Central memory CD4-positive, alpha-beta T cell (primary cell): ENCODE data around the gene GRK4.
"Not testable (repeated sequence)": the region's sequence is repeated elsewhere in the genome, so short reads cannot be mapped to it uniquely, and the experiment has no call there.

Experiments
- DNase-seq: peaks from one replicate; pipeline ENCODE4 v3.0.0; 2022
- total RNA-seq, 3 experiments: gene quantifications; one replicate each; lab custom pipeline; 2026; lab: John Stamatoyannopoulos, UW

GRK4 gene
- total RNA-seq, result 3.5 to 5.4 (median 3.5) reads per million in 3 experiments

- DNase-seq, result peak; percentile 97
Observed at GRCh38 chr4:2963175-2963965, at the start of gene GRK4, which contains the start of gene NOP14. Gene GRK4, plus strand, starts transcription at chr4:2963571. Its CDS starts 500 bp downstream, at chr4:2964071. Gene NOP14, minus strand, starts transcription at chr4:2963406. Its CDS starts 87 bp downstream, at chr4:2963319.

GRCh38 chr4:2914256-2915126 lies 48.9 kb upstream of the GRK4 start:
- no peak for DNase-seq

DNA sequence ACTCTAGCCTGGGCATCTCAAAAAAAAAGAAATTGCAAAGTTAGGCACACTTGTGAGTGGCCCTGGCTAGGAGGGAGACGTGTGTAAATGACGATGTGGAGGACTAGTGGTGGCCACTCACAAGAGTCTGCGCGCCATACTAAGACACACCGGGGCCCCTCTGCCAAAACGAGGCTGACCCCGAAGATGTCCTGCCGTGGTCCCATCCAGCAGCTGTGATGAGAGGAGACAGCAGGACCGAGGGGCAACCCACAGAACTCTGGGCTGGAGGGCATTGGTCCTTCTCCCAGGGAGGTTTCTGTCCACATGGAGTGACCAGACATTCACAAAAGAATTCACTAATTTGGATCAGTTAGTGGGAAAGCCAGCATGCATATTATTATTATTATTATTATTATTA lies 47.6 kb upstream of the GRK4 start:
- DNase-seq, result no peak

DNA sequence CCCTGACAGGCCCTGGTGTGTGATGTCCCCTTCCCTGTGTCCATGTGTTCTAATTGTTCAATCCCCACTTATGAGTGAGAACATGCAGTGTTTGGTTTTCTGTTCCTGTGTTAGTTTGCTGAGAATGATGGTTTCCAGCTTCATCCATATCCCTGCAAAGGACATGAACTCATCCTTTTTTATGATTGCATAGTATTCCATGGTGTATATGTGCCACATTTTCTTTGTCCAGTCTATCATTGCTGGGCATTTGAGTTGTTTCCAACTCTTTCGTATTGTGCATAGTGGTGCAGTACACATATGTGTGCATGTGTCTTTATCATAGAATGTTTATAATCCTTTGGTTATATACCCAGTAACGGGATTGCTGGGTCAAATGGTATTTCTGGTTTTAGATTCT lies 46.7 kb upstream of the GRK4 start:
- not testable (repeated sequence) for DNase-seq

DNA sequence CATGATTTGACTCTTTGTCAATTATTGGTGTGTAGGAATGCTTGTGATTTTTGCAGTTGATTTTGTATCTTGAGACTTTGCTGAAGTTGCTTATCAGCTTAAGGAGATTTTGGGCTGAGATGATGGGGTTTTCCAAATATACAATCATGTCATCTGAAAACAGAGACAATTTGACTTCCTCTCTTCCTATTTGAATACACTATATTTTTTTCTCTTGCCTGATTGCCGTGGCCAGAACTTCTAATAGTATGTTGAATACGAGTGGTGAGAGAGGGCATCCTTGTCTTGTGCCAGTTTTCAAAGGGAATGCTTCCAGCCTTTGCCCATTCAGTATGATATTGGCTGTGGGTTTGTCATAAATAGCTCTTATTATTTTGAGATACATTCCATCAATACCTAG lies 45.1 kb upstream of the GRK4 start:
- not testable (repeated sequence) for DNase-seq

DNA sequence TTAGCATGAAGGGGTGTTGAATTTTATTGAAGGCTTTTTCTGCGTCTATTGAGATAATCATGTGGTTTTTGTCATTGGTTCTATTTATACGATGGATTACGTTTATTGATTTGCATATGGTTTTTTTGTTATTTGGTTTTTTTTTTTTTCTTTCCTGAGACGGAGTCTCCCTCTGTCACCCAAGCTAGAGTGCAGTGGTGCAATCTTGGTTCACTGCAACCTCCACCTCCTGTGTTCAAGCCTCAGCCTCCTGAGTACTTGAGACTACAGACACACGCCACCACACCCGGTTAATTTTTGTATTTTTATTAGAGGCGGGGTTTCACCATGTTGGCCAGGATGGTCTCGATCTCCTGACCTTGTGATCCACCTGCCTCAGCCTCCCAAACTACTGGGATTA lies 44.7 kb upstream of the GRK4 start:
- not testable (repeated sequence) for DNase-seq

GRCh38 chr4:2922453-2923101 lies 40.8 kb upstream of the GRK4 start:
- peak; percentile 25 for DNase-seq

DNA sequence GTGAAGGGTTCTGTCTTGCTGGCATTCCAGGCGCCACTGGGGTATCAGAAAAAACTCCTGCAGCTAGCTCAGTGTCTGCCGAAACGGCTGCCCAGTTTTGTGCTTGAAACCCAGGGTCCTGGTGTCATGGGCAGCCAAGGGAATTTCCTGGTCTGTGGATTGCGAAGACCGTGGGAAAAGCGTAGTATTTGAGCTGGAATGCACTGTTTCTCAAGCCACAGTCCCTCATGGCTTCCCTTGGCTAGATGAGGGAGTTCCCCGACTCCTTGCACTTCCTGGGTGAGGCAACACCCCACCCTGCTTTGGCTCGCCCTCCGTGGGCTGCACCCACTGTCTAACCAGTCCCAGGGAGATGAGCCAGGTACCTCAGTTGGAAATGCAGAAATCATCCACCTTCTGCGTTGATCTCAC lies 40.2 kb upstream of the GRK4 start:
- no peak for DNase-seq

GRCh38 chr4:2923668-2924173 lies 39.6 kb upstream of the GRK4 start:
- no peak for DNase-seq

GRCh38 chr4:2924286-2924685 lies 39.1 kb upstream of the GRK4 start:
- DNase-seq, result no peak

DNA sequence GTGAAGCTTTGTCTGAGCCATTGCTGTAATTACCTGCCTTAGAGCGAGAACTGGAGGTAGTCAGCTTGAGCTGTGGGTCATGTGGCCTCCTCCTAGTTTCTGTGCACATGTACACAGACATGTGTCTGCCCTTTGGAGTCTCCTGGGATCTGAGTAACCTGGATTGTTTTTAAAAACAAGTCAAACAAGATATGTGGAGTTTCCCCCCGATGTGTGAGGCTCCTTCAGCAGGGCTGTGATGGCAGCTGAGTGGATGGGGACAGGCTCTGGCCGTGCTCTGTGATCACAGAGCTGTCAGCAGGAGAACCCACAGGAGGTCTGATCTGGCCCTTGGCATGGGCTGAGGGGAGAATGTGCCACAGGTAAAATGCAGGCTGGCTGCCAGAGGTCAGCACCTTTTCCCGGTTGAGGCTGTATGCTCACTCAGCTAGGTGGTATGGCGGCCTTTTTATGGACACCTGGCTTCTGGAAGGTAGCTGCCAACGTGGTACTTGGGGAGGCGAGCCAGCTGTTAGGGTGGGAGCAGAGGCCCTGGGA lies 38.5 kb upstream of the GRK4 start:
- no peak for DNase-seq

DNA sequence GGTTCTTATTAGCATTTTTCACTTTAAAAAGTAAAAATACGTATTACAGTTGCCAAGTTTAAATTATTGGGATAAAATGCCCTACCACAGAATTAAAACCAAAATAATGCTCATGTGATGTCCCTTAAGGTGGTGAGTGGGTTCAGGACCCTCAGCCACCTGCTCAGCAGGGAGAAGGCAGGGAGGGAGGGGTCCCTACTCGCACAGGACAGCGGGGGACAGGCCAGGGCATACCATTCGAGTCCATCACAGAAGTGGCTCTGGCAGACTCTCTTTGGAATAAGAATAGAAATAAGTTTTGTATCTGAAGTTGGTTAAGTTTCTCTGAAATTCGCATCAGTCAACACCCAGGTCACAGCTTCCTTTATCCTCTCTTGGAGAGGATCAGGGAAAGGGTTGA lies 37.9 kb upstream of the GRK4 start:
- DNase-seq, result no peak

GRCh38 chr4:2925931-2926860 lies 37.2 kb upstream of the GRK4 start:
- no peak for DNase-seq

DNA sequence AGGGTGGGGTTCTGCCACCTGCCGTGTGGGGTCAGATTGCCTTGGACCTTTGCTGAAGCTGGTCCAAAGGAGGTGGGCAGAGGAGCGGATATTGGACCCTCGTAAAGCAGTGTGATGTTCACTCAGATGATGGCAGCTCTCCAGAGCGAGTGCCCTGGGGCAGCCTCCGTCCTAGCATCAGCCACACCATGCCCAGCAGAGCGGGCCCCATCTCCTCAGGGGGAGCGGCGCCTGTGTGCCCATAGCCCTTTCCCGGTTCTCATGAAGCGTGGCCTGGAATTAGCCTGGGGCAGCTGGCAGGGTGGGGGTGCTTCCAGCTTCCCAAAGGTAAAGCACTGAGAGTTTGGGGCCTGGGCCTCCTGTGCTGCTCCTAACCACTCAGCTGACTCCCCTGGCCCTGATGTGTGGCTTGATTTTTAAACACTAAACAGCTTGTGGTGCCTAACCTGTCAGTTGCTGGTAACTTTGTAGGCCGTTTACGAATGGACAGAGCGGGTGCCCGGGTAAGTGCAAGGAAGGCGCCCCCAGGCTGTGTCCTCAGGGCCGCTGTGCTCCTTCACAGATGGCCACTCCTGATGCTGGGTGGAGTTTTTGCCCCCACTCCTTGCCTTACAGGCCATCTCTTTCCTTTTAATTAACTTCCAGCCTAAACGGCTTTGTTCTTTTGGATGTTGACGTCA lies 36.2 kb upstream of the GRK4 start:
- no peak for DNase-seq

DNA sequence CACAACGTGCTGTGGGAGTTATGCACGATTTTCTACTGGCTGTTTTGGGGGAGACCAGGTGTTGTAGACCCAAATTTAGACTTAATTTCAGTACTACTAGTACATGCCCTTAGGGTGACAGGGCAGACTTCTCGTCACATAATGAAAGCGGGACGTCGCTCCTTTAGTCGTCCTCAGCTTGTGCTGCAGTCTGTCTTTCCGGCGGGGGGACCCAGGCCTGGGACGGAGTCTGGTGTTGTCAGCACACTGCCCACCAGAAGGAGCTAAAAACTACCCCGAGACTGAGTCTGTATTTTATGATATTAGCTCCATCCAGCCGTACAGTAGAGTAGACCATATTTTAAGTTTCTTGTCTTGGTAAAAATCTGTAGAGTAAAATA lies 35.7 kb upstream of the GRK4 start:
- no peak for DNase-seq

DNA sequence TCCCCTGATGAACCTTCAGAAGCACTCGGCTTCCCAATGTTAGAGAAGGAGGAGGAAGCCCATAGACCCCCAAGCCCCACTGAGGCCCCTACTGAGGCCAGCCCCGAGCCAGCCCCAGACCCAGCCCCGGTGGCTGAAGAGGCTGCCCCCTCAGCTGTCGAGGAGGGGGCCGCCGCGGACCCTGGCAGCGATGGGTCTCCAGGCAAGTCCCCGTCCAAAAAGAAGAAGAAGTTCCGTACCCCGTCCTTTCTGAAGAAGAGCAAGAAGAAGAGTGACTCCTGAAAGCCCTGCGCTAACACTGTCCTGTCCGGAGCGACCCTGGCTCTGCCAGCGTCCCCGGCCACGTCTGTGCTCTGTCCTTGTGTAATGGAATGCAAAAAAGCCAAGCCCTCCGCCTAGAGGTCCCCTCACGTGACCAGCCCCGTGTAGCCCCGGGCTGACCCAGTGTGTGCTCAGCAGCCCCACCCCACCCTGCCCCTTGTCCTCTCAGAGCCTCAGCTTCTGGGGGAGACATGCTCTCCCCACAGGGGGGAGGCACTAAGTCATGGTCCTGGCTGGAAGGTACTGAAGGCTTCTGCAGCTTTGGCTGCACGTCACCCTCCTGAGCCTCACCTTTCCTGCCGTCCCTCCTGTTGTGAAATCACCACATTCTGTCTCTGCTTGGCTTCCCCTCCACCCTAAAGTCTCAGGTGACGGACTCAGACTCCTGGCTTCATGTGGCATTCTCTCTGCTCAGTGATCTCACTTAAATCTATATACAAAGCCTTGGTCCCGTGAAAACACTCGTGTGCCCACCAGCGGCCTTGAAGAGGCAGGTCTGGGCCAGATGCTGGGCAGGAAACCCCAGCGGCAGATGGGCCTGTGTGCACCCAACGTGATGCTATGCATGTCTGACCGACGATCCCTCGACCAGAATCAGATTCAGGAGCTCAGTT lies 34.9 kb upstream of the GRK4 start:
- DNase-seq, result no peak

GRCh38 chr4:2929469-2929868 lies 33.9 kb upstream of the GRK4 start:
- no peak for DNase-seq

- DNase-seq, result no peak
Observed at GRCh38 chr4:2930135-2930757, 33.1 kb upstream of the GRK4 start.
